ENCODE measurements around the gene NXN. TPM values are rescaled to one million over a fixed set of nuclear protein-coding genes. Genes with fewer than 3 reads are reported as not detected.
"Not testable (repeated sequence)": the region's sequence is repeated elsewhere in the genome, so short reads cannot be mapped to it uniquely, and the experiment has no call there.

The NXN gene
- total RNA-seq, 1 donor from 2014 or later = 78.3 TPM

DNA sequence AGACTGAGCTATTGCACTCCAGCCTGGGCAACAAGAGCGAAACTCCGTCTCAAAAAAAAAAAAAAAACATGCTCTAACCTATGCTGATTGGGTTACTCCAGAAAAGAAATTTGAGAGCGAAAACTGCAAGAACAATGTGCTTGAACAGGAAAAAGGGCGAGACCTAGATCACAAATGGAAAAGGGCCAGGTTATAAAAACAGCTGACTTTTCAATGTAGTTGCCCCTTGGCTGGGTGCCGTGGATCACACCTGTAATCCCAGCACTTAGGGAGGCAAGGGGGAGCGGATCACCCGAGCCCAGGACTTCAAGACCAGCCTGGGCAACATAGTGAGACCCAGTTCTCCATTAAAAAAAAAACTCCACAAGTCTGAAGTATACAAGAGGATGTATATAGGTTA, 148.6 kb downstream of the NXN start:
- DNase-seq (ENCODE audit: low spot score) = no peak

DNA sequence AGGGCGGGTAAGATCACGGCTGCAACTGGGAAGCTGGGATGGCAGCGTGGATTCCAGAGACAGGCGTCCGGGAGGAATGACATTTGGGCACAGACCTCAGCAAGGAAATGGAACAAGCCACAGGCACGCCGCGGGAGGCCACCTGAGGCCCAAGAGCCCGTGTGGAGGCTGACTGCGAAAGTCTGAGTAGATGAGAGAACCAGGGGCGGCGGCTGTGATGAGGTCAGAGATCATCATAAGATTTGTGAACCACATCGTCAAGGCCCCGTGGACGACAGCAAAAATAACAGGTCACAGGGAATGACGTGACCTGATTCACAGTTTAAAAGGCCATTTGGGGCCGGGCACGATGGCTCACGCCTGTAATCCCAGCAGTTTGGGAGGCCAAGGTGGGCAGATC, 149.2 kb downstream of the NXN start:
- no peak for DNase-seq (ENCODE audit: low spot score)

DNA sequence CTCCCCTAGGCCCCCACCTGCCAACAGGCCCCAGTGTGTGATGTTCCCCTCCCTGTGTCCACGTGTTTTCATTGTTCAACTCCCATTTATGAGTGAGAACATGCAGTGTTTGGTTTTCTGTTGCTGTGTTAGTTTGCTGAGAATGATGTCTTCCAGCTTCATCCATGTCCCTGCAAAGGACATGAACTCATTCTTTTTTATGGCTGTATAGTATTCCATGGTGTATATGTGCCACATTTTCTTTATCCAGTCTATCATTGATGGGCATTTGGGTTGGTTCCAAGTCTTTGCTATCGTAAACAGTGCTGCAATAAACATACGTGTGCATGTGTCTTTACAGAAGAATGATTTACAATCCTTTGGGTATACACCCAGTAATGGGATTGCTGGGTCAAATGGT, 150.0 kb downstream of the NXN start:
- DNase-seq (ENCODE audit: low spot score) = not testable (repeated sequence)

DNA sequence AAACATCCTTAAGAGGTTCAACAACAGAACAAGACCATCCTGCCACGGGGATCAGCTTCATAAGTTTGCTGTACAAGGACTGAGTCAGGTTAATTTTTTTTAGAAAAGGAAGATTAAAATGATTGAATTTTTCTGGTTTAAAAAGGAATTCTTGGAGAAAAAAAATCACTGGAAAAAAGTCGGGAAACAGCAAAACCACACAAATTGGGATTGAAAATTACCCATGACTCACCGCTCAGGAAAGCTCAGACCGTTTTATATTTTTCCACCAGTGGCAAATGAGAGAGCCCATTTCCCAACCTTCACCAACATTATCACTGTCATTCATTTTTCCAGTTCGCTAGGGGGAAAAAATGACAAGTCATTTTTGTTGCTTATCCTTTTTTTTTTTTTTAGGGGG, 150.8 kb downstream of the NXN start:
- DNase-seq (ENCODE audit: low spot score) = no peak

DNA sequence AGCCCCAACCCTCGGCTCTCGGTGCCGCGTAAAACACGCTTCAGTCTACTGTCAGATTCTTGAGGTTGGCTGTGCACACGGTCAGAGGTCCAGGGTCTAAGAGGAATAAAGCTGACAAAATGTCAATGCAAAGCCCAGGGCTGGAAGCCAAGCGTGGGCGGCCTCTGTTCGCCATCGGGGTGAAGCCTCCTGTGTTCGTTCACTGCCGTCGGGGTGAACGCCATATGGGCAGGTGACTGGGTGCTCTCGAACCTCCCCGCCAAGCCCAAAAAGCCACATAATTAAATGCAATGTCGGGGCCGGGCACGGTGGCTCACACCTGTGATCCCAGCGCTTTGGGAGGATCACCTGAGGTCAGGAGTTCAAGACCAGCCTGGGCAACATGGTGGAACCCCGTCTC, 152.8 kb downstream of the NXN start:
- no peak for DNase-seq (ENCODE audit: low spot score)

DNA sequence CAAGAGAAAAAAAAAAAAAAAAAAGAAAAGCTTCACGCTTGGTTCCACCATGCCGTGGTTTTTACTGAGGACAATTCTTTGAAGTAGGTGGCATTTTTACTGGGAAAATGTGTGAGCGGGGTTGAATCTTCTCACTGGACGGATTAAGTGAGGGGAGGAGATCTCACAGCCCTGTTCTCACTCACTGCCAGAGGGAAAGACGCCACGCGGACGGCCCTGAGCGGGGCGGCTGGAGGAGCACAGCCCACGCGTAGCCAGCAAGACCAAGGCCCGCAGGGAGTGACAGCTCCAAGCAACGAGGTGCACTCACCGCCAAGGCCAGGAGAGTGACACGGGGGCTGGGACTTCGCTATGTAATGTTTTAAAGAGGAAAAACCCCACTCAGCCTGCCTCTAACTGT, 154.4 kb downstream of the NXN start:
- DNase-seq (ENCODE audit: low spot score) = no peak

DNA sequence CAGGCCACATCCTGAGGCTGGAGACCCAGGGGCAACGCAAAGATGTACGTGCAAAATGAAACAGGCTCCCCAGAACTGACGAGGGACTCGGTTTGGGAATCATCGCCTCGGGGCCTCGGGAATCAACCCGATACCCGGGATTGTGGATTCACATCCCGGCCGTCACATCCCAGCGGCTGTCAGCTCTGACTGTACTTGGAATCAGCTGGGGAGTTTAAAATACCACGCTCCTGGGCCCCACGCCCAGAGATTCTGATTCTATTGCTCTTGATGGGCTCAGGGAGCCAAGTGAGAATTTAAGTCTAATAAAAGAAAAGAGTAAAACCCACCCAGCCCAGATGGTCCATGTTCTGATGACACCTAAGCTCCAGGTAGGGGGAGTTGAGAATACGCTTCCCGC, 155.2 kb downstream of the NXN start:
- no peak for DNase-seq (ENCODE audit: low spot score)

DNA sequence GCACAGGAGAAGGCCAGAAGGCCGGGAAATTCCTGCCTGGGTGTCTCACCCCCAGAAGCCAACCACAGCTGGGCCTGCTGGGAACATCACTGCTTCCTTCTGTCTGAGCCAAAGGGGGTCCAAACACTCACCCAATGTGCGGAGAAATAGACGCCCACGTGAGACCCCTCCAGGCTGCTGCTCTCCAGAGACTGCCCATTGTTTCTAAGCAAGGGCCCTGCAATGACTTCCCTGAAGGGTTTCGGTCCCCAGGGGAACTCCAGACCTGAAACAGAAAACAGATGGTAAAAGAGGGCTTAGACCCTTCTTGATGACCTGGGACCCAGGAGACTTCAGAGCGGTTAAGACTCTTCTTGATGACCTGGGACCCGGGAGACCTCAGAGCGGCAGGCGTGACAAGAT, 156.1 kb downstream of the NXN start:
- no peak for DNase-seq (ENCODE audit: low spot score)

DNA sequence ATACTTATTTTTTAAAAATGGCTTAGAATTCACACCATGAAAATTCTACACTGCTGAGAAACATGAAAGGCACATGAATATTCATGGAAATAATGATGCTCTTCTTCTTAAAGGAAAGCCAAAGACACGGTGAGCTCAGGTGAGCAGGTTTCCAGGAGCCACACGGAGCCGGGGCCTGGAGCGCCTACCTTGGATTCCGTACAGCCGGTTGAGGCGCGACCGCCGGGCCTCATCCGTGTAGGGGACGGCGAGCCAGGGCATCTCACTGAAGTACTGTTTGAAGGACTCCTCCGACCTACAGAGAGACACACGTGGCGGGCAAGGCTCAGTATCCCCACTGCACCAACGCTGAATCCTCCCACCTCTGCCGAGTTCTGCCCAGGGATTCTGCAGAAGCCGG, 160.3 kb downstream of the NXN start:
- no peak for DNase-seq (ENCODE audit: low spot score)

DNA sequence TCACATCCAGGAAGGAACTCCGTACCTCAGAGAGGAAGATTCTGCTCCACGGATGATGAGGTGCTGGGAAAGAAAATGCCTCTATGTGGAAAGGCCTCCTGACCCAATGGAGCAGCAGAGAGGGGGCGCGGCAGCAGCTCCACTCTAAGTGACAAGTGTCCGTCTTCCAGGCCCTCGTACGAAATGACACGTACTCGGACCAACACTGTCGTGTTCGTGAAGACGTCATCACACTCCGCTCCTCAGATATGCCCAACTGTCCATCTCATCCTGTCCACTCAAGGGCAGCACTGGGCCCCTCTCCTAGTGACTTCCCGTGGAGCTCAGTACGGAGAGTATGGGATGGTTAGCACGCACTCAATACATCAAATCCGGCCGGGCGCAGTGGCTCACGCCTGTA, 165.2 kb downstream of the NXN start:
- no peak for DNase-seq (ENCODE audit: low spot score)

DNA sequence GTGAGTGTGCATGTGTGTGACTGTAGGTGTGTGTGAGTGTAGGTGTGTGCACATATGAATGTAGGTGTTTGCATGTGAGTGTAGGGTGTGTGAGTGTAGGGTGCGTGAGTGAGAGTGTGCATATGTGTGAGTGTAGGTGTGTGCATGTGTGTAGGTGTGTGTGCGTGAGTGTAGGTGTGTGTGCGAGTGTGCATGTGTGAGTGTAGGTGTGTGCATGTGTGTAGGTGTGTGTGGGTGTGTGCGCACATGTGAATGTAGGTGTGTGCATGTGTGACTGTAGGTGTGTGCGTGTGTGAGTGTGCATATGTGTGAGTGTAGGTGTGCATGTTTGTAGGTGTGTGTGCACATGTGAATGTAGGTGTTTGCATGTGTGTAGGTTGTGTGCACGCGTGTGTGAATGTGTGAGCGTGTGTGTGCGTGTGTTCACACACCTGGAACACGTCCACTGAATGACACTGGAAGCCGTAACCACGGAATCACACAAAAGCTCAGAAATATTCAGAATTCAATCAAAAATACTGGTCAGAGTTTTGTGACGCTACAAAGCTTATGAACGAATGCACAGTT, 166.9 kb downstream of the NXN start:
- no peak for DNase-seq (ENCODE audit: low spot score)

DNA sequence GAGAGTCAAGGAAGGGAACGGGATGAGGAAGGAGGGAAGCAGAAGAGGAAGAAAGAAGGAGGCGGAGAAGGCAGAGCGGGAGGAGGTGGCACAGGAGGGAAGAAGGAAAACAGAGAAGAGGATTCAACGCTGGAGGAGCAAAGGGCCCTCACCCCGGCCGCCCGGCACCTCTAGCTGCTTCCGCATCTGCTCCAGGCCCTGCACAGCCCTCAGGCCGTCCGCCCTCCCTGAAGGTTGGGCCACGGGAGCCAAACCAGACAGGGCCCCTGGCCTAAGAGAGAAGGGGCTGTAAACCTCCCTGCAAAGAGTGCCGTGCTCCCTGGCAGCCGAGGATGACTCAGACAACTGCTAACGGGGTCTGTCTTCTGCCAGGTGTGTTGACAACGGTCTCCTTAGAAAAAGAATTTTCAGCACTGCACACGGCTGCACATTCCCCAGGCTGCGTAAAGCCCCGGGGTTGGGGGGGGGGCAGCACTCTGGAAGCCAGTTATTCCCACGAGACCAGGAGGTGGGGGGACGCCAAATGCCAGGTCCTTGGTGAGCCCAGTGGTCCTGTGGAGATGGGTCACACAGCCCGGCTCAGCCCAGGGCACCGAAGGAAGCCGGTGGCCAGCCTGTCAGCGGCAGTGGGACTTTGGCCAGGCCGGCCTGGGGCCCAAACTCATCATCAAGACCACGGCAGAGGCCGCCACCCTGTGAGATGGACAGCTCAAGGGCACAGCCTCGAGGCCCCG, 168.4 kb downstream of the NXN start:
- no peak for DNase-seq (ENCODE audit: low spot score)

DNA sequence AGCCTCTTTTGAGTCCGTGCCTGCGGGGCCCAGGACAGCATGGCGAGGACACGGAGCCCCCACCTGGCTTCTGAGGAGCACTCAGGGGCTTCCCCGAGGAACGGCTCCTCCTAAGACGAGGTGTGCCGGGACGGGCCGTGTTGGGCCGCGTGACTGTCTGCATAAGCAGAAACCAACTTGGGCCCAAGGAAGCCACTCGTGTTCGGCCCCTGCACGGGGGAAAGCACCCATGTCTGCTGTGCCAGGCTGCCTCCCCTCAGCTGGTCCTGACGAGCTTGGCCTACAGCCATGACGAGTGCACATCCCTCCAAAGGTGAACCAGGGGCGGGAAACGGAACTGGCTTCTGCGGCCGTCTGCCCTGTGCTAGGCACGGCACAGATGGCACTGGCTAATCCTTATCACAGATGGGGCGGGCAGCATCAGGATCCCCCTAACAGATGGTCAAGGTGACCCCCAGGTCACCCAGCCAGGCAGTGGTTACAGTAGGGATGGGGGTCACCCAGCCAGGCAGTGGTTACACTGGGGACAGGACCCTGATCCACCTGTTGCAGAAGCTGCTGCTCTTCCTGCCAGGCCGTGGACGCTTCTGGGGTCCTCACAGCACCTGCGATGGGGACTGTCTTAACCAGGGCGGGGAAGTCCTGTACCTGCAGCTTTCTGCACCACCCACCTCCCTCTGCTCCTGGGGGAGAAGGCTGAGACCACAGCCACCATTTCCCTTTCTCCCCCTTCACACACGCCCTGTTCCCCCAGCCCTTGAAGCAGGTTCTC, 171.9 kb downstream of the NXN start:
- DNase-seq (ENCODE audit: low spot score) = no peak

DNA sequence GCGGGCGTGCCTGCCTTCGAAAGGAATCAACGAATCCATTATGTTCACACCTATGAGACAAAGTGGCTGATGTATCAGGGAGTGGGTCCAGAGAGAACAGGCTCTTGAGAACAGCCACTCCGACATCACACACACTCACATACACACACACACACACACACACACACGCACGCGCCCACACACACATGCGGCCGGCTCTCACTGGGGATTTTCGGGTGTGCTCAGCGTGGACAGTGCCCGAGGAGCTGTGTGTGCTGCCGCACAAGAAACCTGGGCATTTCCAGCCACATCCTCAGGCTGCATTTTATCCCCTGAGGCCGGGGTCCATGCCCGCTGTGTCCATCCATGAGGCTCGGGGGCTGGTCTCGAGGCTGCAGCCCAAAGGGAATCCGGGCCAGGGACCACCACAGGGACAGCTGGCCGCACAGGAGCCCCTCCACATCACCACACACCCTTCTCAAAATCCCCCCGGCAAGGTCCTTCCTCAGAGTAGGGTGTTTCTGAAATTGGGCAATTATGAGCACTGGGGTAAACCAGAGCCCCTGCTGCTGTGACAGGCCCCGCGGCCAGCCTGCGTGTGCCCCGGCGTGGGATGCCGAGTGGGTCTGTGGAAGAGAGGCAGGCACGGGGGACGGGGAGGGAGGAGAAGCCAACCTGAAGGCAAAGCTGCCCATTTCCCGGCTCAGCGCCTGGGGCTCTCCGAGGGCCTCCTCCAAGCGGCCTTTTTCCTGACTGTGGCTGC, 172.6 kb downstream of the NXN start:
- DNase-seq (ENCODE audit: low spot score) = no peak

DNA sequence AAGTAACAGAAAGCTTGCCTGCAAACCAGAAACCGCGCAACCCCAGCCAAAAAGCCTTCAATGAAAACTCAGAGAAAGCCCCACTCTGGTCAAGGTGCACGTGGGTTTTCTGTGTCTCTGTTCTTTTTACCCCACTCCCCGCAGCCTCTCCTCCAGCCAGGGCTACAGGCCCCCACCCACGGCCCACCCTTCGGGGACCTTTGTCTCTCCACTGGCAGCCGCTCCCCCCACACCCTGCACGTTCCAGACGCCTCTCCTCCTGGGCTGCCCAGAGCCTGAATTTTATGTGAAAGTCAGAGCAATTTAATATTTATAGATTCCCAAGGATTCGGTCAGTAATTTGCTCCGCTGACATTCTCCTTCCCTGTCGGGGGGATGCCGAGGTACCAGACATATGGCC, 173.2 kb downstream of the NXN start:
- DNase-seq (ENCODE audit: low spot score) = no peak

DNA sequence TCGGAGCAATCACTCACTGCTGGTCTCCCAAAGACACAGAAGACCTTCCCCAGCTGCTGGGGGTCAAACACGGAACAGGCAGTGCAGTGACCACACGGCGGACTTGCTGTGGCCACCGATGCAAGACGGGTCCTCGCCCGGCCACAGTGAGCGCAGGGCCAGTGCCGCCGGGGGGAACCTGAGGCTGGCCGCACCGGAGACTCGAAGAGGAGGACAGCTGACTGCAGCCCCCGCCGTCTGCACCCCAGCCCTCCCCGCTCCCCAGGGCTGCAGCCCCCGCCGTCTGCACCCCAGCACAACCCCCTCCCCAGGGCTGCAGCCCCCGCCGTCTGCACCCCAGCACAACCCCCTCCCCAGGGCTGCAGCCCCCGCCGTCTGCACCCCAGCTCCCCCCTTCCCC, 173.7 kb downstream of the NXN start:
- not testable (repeated sequence) for DNase-seq (ENCODE audit: low spot score)

DNA sequence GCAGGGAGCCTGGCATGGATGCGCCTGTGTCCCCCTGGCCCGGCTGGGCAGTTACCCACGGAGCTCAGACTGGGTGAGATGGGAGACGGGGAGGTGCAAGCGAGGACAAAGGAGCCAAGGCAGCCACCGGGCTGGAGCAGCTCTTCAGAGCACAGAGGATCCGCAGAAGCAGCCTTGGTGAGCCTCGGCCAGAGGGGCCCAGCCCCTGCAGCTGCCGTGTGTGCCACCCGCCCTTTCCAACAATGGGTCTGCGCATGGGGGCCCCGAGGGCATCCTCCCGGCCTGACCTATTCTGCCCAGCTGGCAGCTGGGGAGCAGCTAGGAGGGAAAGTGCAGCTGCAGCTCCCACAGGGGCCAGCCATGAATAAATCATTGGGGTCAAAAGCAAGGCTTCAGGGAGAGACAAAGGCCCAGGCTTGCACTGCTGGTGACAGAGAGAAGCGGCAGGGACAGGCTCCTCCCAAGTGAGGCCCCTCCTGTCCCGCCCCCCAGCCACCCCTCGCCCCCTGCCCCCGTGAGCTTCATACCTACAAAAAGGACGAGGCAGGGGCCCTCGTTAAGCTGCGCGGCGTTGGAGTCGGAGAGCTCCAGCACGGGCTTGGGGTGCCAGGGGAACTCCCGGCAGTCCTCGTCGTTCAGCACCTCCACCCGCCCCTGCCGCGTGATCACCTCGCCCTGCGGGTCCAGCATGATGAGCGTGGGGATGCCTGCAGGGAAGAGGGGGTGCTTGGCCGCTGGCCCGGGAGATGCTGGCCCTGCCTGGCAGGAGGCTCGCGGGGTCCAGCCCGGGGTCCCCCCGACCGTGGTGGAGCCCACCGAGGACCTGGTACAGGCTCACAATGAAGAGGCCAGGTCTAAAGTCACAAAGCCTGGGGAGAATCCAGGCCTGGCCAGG, 174.8 kb downstream of the NXN start:
- no peak for DNase-seq (ENCODE audit: low spot score)

DNA sequence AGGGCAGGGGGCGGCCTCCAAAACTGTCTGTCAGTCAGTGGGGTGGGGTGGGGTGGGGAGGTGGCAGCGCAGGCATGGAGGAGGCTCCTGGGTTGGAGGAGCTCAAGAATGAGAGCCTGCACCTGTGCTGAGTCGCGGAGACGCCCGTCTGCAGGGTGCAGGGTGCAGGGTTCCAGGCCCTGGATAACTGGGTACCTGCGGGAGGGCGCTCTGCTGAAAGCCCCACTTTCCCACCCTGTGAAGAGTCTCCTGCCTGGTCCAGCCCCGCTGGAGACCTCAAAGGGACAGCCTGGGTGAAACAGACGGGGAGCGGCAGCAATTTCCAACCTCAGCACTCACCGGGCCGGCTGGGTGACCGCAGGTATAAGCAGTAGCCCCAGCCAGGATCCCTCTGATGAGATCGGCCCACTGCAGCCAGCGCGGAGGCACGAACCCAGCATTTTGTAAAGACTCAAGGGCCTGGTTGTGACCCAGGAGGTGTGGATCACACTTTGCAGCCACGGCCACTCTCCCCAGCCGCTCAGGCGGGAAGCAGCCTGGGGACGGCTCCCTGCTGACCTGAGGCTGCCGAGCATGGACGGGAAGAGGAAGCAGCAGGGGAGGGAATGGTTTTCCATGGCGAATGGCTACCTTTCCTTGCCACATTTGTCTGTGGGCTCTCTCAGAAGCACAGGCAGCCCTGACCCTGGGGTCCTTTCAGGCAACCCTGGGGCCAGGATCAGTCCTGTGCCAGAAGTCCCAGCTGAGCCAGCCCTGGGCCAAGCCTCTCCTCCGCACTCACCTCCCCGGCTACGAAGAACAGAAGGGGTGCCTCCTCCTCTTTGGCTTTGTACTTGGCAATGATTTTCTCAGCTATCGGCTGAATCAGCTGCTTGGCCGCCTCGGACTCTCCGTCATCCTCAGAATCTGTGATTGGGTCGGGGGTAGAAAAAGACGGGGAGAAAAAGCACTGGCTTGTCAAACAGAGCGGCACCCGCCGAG, 176.4 kb downstream of the NXN start:
- no peak for DNase-seq (ENCODE audit: low spot score)

DNA sequence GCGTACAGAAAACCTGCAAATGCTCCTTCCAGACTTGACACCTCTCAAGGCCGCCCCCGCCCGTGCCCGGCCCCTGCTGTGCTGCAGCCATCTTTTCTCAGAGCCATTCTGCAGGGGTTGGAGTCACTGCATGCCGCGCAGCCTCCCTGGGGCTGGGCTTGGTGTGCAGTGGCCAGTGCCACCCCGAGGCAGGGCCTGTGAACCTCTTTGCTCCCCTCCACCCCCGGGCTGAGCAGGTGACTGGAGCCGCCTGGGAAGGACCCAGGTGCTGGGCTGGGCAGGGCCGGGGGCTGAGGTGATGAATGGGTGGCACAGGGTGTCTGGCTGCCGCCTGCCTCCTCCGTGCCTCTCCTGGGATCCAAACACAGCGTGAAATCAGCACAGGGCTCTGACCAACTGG, 177.1 kb downstream of the NXN start:
- no peak for DNase-seq (ENCODE audit: low spot score)

DNA sequence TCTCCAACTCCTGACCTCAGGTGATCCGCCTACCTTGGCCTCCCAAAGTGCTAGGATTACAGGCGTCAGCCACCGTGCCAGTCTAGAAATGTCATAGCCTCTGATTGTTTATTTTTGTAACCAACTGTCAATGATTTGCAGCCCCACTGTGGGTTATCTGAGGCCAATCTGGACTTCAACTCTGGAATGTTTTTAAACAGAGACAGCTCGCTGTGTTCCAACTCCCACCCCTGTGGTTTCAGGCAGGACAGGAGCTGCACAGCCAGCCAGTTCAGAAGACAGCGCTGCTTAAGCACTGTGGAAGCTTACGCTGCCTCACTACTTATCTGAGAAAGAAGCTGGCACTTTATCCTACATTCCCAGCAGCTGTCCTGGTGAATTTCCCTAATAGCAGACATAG, 177.9 kb downstream of the NXN start:
- DNase-seq (ENCODE audit: low spot score) = no peak

Measured in ureter (tissue), 1 donor.